GM21825 (cell line): ENCODE measurements around the gene LOC101059915.
"Not testable (repeated sequence)": the region's sequence is repeated elsewhere in the genome, so short reads cannot be mapped to it uniquely, and the experiment has no call there.

ENCODE experiments used
- ATAC-seq: cut with Tn5 transposase; IDR thresholded peaks from one replicate; pipeline ENCODE4 v1.9.1; 2021; ENCODE audit warnings: mild to moderate bottlenecking, moderate library complexity; ENCODE audit not compliant: unreplicated experiment

Gene LOC101059915

DNA sequence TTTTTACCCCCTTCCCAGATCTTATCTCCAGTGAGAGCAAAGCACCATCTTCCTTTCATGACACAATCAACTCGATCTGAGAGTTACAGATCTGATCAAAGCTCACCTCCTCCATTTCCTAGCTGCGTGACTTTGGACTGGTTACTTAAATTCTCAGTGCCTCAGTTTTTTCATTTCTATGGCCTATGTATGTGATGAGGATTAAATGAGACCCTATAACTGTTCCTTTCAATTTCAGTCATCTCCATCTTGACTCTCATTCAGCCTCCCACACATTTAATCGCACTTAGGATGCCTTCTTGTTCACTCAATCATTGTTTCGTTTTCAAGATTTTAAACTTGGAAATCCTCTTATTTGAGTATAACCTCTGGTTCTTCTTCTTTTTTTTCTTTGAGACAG lies 28.9 kb upstream of the LOC101059915 start:
- no peak for ATAC-seq

DNA sequence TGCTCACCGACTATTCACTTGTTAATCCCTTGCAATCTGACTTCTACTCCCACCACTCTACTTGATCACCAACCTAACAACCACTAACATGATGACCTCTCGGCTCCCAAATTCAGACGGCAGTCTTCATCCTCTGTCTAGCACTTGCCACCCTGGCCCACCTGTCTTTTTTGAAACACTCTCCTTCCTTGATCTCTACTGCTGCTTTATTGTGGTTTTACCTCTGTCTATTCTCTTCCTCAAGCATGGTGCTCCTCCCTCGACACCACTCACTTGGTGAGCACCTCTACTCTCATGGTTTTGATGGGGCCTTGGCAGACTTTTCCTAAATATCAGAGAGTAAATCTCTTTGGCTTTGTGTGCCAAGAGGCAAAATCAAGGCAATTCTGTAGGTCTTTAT lies 27.3 kb upstream of the LOC101059915 start:
- ATAC-seq = no peak

DNA sequence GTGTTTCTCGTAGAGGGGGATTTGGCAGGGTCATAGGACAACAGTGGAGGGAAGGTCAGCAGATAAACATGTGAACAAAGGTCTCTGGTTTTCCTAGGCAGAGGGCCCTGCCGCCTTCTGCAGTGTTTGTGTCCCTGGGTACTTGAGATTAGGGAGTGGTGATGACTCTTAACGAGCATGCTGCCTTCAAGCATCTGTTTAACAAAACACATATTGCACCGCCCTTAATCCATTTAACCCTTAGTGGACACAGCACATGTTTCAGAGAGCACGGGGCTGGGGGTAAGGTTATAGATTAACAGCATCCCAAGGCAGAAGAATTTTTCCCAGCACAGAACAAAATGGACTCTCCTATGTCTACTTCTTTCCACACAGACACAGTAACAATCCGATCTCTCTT lies 22.9 kb upstream of the LOC101059915 start:
- not testable (repeated sequence) for ATAC-seq

GRCh38 chrX:71650333-71650969 lies 16.9 kb upstream of the LOC101059915 start:
- ATAC-seq = peak; percentile 75

DNA sequence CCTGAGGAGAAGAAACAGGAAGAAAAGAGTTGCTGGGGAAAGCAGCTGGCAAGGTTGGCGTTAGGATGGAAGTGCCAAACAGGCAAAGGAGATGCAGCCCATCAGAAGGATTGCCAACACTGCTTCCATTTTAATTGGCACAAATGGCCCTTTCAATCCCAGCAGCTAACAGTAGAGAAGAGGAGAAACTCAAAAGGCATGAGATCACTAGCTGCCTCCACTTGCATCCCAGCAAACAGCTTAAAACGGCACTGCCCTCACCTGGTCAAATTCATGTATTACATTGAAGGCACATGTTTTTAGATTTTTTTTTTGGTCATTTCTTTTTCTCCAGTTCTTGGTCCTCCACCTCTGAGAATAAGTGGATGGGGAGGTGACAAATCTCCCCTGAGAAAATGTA lies 14.9 kb upstream of the LOC101059915 start:
- ATAC-seq = no peak

DNA sequence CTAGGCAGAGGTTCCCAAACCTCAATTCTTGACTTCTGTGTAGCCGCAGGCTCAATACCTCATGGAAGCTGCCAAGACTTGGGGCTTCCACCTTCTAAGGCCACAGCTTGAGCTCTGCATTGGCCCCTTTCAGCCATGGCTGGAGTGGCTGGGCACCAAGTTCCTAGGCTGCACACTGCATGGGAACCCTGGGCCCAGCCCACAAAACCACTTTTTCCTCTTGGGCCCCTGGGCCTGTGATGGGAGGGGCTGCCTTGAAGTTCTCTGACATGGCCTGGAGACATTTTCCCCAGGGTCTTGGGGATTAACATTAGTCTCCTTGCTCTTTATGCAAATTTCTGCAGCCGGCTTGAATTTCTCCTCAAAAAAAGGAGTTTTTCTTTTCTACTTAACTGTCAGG lies 14.0 kb upstream of the LOC101059915 start:
- ATAC-seq = no peak

- no peak for ATAC-seq
Measured at GRCh38 chrX:71657267-71657666, 10.1 kb upstream of the LOC101059915 start.

DNA sequence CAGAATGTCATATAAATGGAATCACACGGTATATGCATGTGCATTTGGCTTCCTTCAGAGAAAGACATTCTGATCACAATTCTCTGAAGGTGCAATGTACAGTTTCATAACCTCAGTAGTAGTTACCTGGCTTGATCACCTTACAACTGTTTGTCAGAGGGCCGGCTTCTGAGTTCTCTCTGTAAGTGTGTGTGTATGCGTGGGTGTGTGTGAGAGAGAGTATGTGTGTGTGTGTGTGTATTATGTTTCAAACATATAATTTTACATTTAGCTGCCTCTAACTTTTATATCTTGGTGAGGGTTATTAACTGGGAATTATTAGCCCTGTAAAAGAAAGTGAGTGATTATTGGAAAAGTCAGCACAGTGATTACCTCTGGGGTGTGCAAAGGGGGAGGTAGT lies 8.0 kb upstream of the LOC101059915 start:
- no peak for ATAC-seq

- ATAC-seq = no peak
Measured at GRCh38 chrX:71659959-71660358, 7.4 kb upstream of the LOC101059915 start.

- ATAC-seq = no peak
Measured at GRCh38 chrX:71660562-71661416, 6.6 kb upstream of the LOC101059915 start.

DNA sequence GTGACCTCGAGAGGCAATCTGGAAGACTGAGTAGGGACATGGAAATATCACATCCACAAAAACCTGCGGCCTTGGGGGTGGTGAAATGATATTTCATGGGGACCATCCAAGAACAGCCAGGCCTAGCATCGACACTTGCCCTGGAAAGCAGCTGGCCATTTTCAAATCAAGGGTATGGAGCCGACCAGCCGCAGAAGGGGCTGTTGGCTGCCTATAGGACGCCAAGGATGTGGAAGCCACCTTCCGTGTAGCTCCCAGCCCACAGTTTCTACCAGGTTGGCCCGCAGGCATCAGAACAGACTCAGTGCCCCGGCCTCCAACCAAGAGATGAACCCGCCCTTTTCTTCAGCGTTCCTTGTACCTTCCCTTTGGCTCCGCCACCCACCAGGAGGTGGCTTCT lies 5.4 kb upstream of the LOC101059915 start:
- ATAC-seq = no peak

DNA sequence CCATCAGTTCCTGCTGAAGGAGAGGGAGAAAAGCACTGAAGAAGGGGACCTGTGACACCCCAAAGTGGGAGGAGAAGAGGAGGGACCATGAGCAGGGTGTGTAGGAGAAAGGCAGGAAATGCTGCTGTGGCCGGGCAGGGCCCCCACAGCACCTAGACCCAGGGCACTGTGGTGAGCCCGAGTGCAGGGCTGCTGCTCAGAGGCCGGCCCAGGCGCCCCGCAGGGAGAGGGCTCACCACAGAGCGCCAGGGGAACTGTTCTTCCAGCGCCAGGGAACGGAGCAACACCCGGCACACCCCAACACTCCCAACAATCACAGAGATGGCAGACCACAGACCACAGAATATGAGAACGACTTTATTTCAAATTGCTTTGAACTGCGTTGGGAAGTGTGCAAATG lies 4.7 kb upstream of the LOC101059915 start:
- ATAC-seq = not testable (repeated sequence)

DNA sequence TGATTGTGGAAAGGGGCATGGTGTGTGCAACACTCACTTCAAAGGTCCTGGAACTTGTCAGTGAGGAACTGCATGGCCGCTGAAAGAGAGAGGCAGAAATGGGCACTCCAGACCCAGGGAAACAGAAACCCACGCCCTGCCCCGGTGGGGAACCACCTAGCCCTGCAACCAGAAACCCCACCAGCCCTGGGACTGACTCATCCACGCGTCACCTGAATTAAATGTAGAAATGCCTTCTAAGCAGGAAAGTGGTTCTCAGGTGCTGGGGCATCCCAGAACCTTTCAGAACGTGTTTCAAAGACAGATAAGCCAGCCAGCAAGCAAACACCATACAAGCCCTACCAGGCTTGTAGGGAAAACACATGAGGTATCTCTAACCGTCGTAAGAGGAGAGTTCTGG lies 4.1 kb upstream of the LOC101059915 start:
- not testable (repeated sequence) for ATAC-seq

- not testable (repeated sequence) for ATAC-seq
Measured at GRCh38 chrX:71664202-71664601, 3.1 kb upstream of the LOC101059915 start.

DNA sequence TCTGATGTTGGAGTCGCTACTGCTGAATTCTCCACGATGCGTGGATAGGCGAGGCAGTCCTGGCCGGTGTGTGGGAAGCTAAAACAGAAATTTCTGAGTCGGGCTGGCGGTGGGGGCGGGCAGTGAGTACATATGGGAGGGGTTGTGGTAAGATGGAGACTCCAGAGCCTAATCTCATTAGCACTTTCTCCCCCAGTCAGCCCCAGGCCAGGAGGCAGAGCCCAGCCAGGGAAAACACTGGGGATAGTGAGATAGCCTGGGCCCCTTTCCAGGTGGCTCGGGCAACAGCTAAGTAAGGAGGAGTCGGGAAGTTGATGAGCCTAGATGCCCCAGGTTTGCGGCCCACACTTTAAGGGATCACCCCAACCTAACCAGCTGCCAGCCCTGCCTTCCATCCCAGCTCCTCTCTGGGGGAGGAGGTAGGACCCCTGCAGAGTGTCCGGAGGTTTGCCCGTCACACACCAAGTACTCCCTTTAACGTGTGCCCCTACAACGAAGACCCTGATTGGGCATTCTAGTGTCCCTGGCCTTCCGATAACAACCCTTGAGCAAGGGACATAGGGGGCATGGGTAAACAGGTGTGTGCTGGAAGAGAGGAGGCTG lies 2.4 kb upstream of the LOC101059915 start:
- ATAC-seq = no peak

DNA sequence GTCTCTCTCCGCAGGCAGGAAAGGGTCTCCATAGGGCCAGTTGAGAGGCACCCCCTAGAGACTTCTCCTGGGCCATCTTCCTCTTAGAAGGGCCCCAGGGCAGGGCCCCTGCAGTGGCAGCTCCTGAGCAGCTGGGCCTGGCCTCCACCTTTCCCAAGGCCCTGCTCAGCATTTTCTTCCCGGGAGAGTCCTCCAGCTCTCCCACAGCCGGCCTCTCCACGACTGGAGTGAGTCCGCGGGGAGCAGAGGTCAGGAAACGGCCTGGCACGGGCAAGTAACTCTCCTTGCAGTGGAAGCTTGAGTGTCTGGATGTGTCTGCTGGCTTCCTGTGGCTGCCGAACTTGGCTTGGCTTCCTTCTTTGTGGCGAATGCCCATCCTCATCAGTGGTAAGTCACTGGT lies 1.6 kb upstream of the LOC101059915 start:
- ATAC-seq = no peak

- no peak for ATAC-seq
Measured at GRCh38 chrX:71666240-71667223, 814 bp upstream of the LOC101059915 start.

- no peak for ATAC-seq
Measured at GRCh38 chrX:71668248-71668595, 876 bp downstream of the LOC101059915 start.

DNA sequence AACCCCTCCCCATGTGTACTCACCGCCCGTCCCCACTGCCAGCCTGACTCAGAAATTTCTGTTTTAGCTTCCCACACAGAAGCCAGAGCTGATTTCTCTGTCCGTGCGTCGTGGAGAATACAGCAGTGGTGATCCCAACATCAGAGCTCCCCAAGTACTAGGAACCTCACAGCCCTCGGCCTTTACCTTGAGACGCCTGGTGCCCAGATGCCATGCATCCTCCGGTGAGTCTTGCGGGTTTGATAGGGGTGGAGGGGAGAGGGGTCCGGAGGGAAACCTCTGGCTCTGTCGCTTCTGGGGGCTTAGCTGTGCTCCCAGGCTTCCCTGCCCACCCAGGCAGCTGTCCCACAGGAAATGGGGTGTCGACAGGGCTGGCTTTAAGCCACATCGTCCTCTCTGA lies 2.1 kb downstream of the LOC101059915 start:
- ATAC-seq = no peak

DNA sequence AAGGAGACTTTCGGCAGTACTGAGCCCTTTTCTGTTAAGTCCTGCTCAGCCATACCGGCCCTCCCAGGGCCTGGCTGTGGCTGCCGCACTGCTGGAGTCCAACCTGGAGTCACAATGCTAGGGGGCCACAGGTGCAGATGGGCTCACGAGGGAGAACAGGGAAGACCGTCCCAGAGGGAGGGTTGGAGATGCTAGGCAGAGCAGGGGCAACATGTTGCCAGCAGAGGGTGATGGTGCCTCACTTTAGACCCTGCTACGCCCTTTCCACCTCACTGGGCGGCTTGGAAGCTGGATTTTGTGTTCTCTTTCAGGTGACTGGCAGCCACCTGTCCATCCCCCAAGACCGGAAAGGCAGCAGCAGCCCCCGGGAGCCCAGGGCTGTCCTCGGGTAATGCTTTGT lies 2.6 kb downstream of the LOC101059915 start:
- not testable (repeated sequence) for ATAC-seq
